Right atrium auricular region (tissue), 2 donors: Measurements from ENCODE around the gene DRD4. TPM values are rescaled to one million over a fixed set of nuclear protein-coding genes. Genes with fewer than 3 reads are reported as not detected.

Experiments used
- DNase-seq: peaks from one replicate; pipeline ENCODE4 v3.0.0-alpha.2; 2019; ENCODE audit warnings: low spot score
- H3K27ac ChIP-seq, 2 donors: fragments of 200-600 bp; sonication (generic); 1 replicate in 1 of 2; 2 replicates in 1 of 2; pipeline ENCODE4 v1.5.1; 2016 to 2019
- H3K27me3 ChIP-seq, 2 donors: fragments of 200-600 bp; sonication (generic); one replicate each; pipeline versions ENCODE4 v1.5.1 to v1.6.0; 2017 to 2019
- H3K36me3 ChIP-seq: fragments of 200-600 bp; sonication (generic); one replicate; pipeline ENCODE4 v1.5.1; 2016
- H3K4me1 ChIP-seq, 2 donors: fragments of 200-600 bp; sonication (generic); one replicate each; pipeline versions ENCODE4 v1.5.1 to v1.6.0; 2017 to 2019
- H3K4me3 ChIP-seq, 2 donors: fragments of 200-600 bp; sonication (generic); 1 replicate in 1 of 2; 2 replicates in 1 of 2; pipeline ENCODE4 v1.5.1; 2017 to 2019; ENCODE audit warnings: mild to moderate bottlenecking in 1 of 2, moderate library complexity in 1 of 2
- H3K9me3 ChIP-seq, 2 donors: fragments of 200-600 bp; sonication (generic); one replicate each; pipeline ENCODE4 v1.5.1; 2019
- CTCF ChIP-seq, 2 donors: fragments of 200-600 bp; sonication (generic); IDR thresholded peaks; one replicate each; pipeline ENCODE4 v1.5.1; 2019; ENCODE audit warnings: antibody characterized with exemption in 2 of 2
- total RNA-seq, 2 donors: library from RNA; depleted of rRNA; stranded (reverse); fragments of >200 nt; gene quantifications; one replicate each; pipeline ENCODE4 v1.1.0, GENCODE V29; 2016

Gene DRD4
- total RNA-seq, 2 donors from 2014 or later: not detected

GRCh38 chr11:635945-636510, 1.0 kb upstream of the DRD4 start:
- H3K4me1 ChIP-seq: peaks cover 0 to 24% of the 10 kb centered on the region in 2 donors
- peaks cover 0 to 12% of the 10 kb centered on the region in 2 donors for H3K27me3 ChIP-seq
- DNase-seq: no peak
- no peaks in the 10 kb centered on the region for H3K36me3 ChIP-seq
- no peak overlapping the region for H3K27ac ChIP-seq
- TF ChIP-seq CTCF (IDR thresholded peaks at IDR 0.05): no peak
- no peaks in the 10 kb centered on the region for H3K9me3 ChIP-seq
- H3K4me3 ChIP-seq: no peak overlapping the region

- no peaks in the 10 kb centered on the region for H3K36me3 ChIP-seq
- H3K4me1 ChIP-seq: peaks cover 0 to 24% of the 10 kb centered on the region in 2 donors
- DNase-seq: no peak
- no peaks in the 10 kb centered on the region for H3K9me3 ChIP-seq
- peaks cover 0 to 12% of the 10 kb centered on the region in 2 donors for H3K27me3 ChIP-seq
- no peak for TF ChIP-seq CTCF (IDR thresholded peaks at IDR 0.05)
- no peak overlapping the region for H3K27ac ChIP-seq
- H3K4me3 ChIP-seq: peak overlapping the region in 1 of 2 donors; percentile 37
These were observed 194 bp downstream of the DRD4 start for GRCh38 chr11:637333-637592.

- Histone ChIP-seq H3K27me3 (peaks cover 0 to 12% of the 10 kb centered on the region in 2 donors), H3K36me3 (no peaks in the 10 kb centered on the region), H3K27ac (no peak overlapping the region), H3K4me1 (peaks cover 0 to 24% of the 10 kb centered on the region in 2 donors), H3K4me3 (peak overlapping the region in 1 of 2 donors; percentile 37), H3K9me3 (no peaks in the 10 kb centered on the region)
- no peak for DNase-seq
- TF ChIP-seq CTCF (IDR thresholded peaks at IDR 0.05): no peak
These were observed 788 bp downstream of the DRD4 start for GRCh38 chr11:637593-638521.

GRCh38 chr11:638631-639331, 1.7 kb downstream of the DRD4 start:
- Histone ChIP-seq H3K27ac (no peak overlapping the region), H3K27me3 (peaks cover 0 to 12% of the 10 kb centered on the region in 2 donors), H3K36me3 (peaks cover 6% of the 10 kb centered on the region), H3K4me3 (no peak overlapping the region), H3K9me3 (no peaks in the 10 kb centered on the region), H3K4me1 (peaks cover 0 to 24% of the 10 kb centered on the region in 2 donors)
- no peak for TF ChIP-seq CTCF (IDR thresholded peaks at IDR 0.05)
- DNase-seq: no peak

- no peak for DNase-seq
- no peak for TF ChIP-seq CTCF (IDR thresholded peaks at IDR 0.05)
- Histone ChIP-seq H3K36me3 (peaks cover 13% of the 10 kb centered on the region), H3K27me3 (peaks cover 0 to 12% of the 10 kb centered on the region in 2 donors), H3K4me1 (peaks cover 0 to 24% of the 10 kb centered on the region in 2 donors), H3K4me3 (no peak overlapping the region), H3K27ac (no peak overlapping the region), H3K9me3 (no peaks in the 10 kb centered on the region)
These were observed 2.4 kb downstream of the DRD4 start for GRCh38 chr11:639332-639955.
